H1 (cell line): ENCODE measurements around the gene INVS. TPM values are rescaled to one million over a fixed set of nuclear protein-coding genes. Genes with fewer than 3 reads are reported as not detected.

Experiments used
- CTCF ChIA-PET: fragments of 300-600 bp; sonication (Branson Sonifier 250); formaldehyde crosslinking; loops from one replicate; lab custom pipeline; 2021; ENCODE audit not compliant: partially characterized antibody; lab: Charles Lee
- POLR2A ChIA-PET: fragments of 300-600 bp; sonication (Branson Sonifier 250); formaldehyde crosslinking; loops from one replicate; lab custom pipeline; 2021; ENCODE audit warnings: inconsistent platforms; ENCODE audit not compliant: partially characterized antibody; lab: Charles Lee
- DNase-seq, 2 experiments: peaks; one replicate each; pipeline versions ENCODE4 v3.0.0 to v3.0.0-alpha.2; 2010 to 2022; ENCODE audit warnings: low spot score in 2 of 2, low read depth in 1 of 2, mixed read lengths in 1 of 2
- FAIRE-seq: peaks from 2 replicates; lab custom pipeline; 2011; peaks lifted over from hg19 to GRCh38; lab: Jason Lieb, UNC
- H2AFZ ChIP-seq: 2 replicates; pipeline ENCODE4 v1.8.1; 2012; ENCODE audit warnings: low read length, inconsistent platforms
- H2AK5ac ChIP-seq: 2 replicates; pipeline ENCODE4 v1.6.1; 2013; ENCODE audit warnings: low read depth, low read length
- H2BK120ac ChIP-seq: replicated peaks from 2 replicates; pipeline ENCODE3; 2013; ENCODE audit warnings: low read depth, low read length, inconsistent platforms
- H2BK12ac ChIP-seq: 2 replicates; pipeline ENCODE4 v1.6.1; 2013; ENCODE audit warnings: low read depth, low read length
- H2BK15ac ChIP-seq: 2 replicates; pipeline ENCODE4 v1.6.1; 2013; ENCODE audit warnings: low read length
- H2BK20ac ChIP-seq: 2 replicates; pipeline ENCODE4 v1.6.1; 2013; ENCODE audit warnings: low read length
- H2BK5ac ChIP-seq: 2 replicates; pipeline ENCODE4 v1.6.1; 2013; ENCODE audit warnings: low read depth, low read length
- H3K14ac ChIP-seq: 2 replicates; pipeline ENCODE4 v1.6.1; 2013; ENCODE audit warnings: inconsistent platforms; ENCODE audit not compliant: insufficient read length
- H3K18ac ChIP-seq: 2 replicates; pipeline ENCODE4 v1.6.1; 2013; ENCODE audit warnings: low read length; ENCODE audit errors: extremely low read depth
- H3K23ac ChIP-seq: 2 replicates; pipeline ENCODE4 v1.6.1; 2013; ENCODE audit warnings: inconsistent platforms; ENCODE audit not compliant: insufficient read length
- H3K23me2 ChIP-seq: 2 replicates; pipeline ENCODE4 v1.6.1; 2013; ENCODE audit warnings: low read depth, low read length
- H3K27ac ChIP-seq: 2 replicates; pipeline ENCODE4 v1.6.1; 2011; ENCODE audit warnings: low read depth, low read length, inconsistent platforms
- H3K27me3 ChIP-seq, 4 experiments: replicated peaks in 1 of 4; 1 replicate in 1 of 4; 2 replicates in 3 of 4; pipeline versions ENCODE4 v1.6.1 to v1.8.1; 2011 to 2013; ENCODE audit warnings: low read length in 3 of 4, mild to moderate bottlenecking in 3 of 4, inconsistent platforms in 2 of 4, mixed read lengths in 2 of 4, moderate library complexity in 1 of 4; ENCODE audit not compliant: control insufficient read depth in 3 of 4, insufficient read depth in 3 of 4; ENCODE audit errors: extremely low read depth in 1 of 4
- H3K36me3 ChIP-seq, 4 experiments: 2 replicates each; pipeline versions ENCODE4 v1.6.1 to v1.8.1; 2011 to 2013; ENCODE audit warnings: mild to moderate bottlenecking in 4 of 4, low read length in 3 of 4, moderate library complexity in 2 of 4, control low read depth in 1 of 4, inconsistent platforms in 1 of 4; ENCODE audit not compliant: insufficient read depth in 4 of 4, control insufficient read depth in 2 of 4
- H3K4ac ChIP-seq: replicated peaks from 2 replicates; pipeline ENCODE3; 2013; ENCODE audit warnings: low read length, low read depth, mixed read lengths, inconsistent platforms; ENCODE audit not compliant: insufficient read length
- H3K4me1 ChIP-seq, 4 experiments: replicated peaks in 1 of 4; 1 replicate in 1 of 4; 2 replicates in 3 of 4; pipeline versions ENCODE4 v1.6.1 to v1.8.1; 2011 to 2013; ENCODE audit warnings: low read length in 3 of 4, inconsistent platforms in 2 of 4, mixed read lengths in 1 of 4; ENCODE audit not compliant: insufficient read depth in 4 of 4, control insufficient read depth in 3 of 4
- H3K4me2 ChIP-seq, 2 experiments: 2 replicates each; pipeline versions ENCODE4 v1.6.1 to v1.8.1; 2011 to 2013; ENCODE audit warnings: low read depth in 2 of 2, low read length in 2 of 2, control low read depth in 1 of 2, inconsistent platforms in 1 of 2, mild to moderate bottlenecking in 1 of 2; ENCODE audit not compliant: insufficient read depth in 1 of 2
- H3K4me3 ChIP-seq, 4 experiments: fragments of 200-600, 300-600 bp in 1 of 4; sonication (generic), shearing (Covaris generic), sonication (Bioruptor Twin) in 1 of 4; 2 replicates each; pipeline versions ENCODE4 v1.5.1 to v1.8.1; 2011 to 2016; ENCODE audit warnings: low read length in 4 of 4, low read depth in 3 of 4, control low read depth in 2 of 4, inconsistent platforms in 2 of 4, mild to moderate bottlenecking in 2 of 4, mixed read lengths in 1 of 4, moderate library complexity in 1 of 4; ENCODE audit not compliant: insufficient read depth in 2 of 4; ENCODE audit errors: extremely low read depth in 1 of 4
- H3K56ac ChIP-seq: replicated peaks from 2 replicates; pipeline ENCODE3; 2013; ENCODE audit warnings: low read depth, mild to moderate bottlenecking, mixed read lengths, low read length, inconsistent platforms; ENCODE audit not compliant: insufficient read length
- H3K79me1 ChIP-seq: 2 replicates; pipeline ENCODE4 v1.6.1; 2013; ENCODE audit warnings: low read depth, low read length, control low read depth
- H3K79me2 ChIP-seq, 2 experiments: 2 replicates each; pipeline versions ENCODE4 v1.6.1 to v1.8.1; 2012 to 2013; ENCODE audit warnings: low read length in 2 of 2, mild to moderate bottlenecking in 2 of 2, inconsistent platforms in 1 of 2; ENCODE audit not compliant: insufficient read depth in 2 of 2, control insufficient read depth in 1 of 2
- H3K9ac ChIP-seq, 4 experiments: replicated peaks in 1 of 4; 1 replicate in 1 of 4; 2 replicates in 3 of 4; pipeline versions ENCODE4 v1.6.1 to v1.8.1; 2011 to 2013; ENCODE audit warnings: low read depth in 3 of 4, low read length in 3 of 4, control low read depth in 2 of 4, mild to moderate bottlenecking in 2 of 4, moderate library complexity in 2 of 4, inconsistent platforms in 1 of 4; ENCODE audit errors: extremely low read depth in 1 of 4
- H3K9me3 ChIP-seq, 2 experiments: 2 replicates each; pipeline versions ENCODE4 v1.6.1 to v1.8.1; 2012 to 2013; ENCODE audit warnings: mild to moderate bottlenecking in 2 of 2, moderate library complexity in 2 of 2, control low read depth in 1 of 2, inconsistent platforms in 1 of 2, low read depth in 1 of 2, low read length in 1 of 2, mixed read lengths in 1 of 2; ENCODE audit not compliant: insufficient read depth in 2 of 2
- H4K20me1 ChIP-seq, 2 experiments: replicated peaks in 1 of 2; 2 replicates each; pipeline versions ENCODE3 to v1.8.1; 2011 to 2013; ENCODE audit warnings: inconsistent platforms in 2 of 2, low read length in 2 of 2, mild to moderate bottlenecking in 1 of 2; ENCODE audit not compliant: insufficient read depth in 2 of 2, control insufficient read depth in 1 of 2
- H4K5ac ChIP-seq: 2 replicates; pipeline ENCODE4 v1.6.1; 2013; ENCODE audit warnings: low read length, low read depth, mixed read lengths, inconsistent platforms; ENCODE audit not compliant: insufficient read length
- H4K8ac ChIP-seq: 2 replicates; pipeline ENCODE4 v1.8.0; 2013; ENCODE audit warnings: mild to moderate bottlenecking, moderate library complexity, low read length, inconsistent platforms; ENCODE audit not compliant: insufficient read depth; ENCODE audit errors: extremely low read depth
- H4K91ac ChIP-seq: replicated peaks from 2 replicates; pipeline ENCODE3; 2013; ENCODE audit warnings: low read length, mixed read lengths, inconsistent platforms; ENCODE audit not compliant: insufficient read length
- KDM1A ChIP-seq: fragments of 200-600, 300-600 bp; sonication (generic); IDR thresholded peaks from 2 replicates; pipeline ENCODE4 v1.7.1; 2016; ENCODE audit warnings: mild to moderate bottlenecking, low read length, borderline replicate concordance
- WGBS, 2 experiments: shearing (Covaris generic) in 1 of 2; methylation state at CpG; one replicate each; pipeline versions ENCODE4 v1.1.6 to v1.1.7; 2013 to 2015; ENCODE audit warnings: low lambda C conversion rate in 2 of 2, mixed read lengths in 2 of 2, inconsistent platforms in 1 of 2, low coverage in 1 of 2, missing lambda C conversion rate in 1 of 2; ENCODE audit not compliant: insufficient replicate concordance in 2 of 2, insufficient coverage in 1 of 2, insufficient read length in 1 of 2; ENCODE audit errors: extremely low coverage in 1 of 2, missing lambda C conversion rate in 1 of 2; 5-methylcytosine and 5-hydroxymethylcytosine counted together
- polyA plus RNA-seq, 7 experiments: library from polyadenylated mRNA; depleted of rRNA in 3 of 7; stranded (reverse) in 5 of 7; unstranded in 2 of 7; fragments of >200 nt in 5 of 7; fragments of 200-250 nt in 2 of 7; gene quantifications; 1 replicate in 5 of 7; 2 replicates in 1 of 7; 4 replicates in 1 of 7; pipeline versions ENCODE4 v1.2.1 to v1.2.3, GENCODE V29; 2011 to 2013; ENCODE audit warnings: missing spikeins in 2 of 7, mixed read lengths in 2 of 7
- total RNA-seq: library from RNA; stranded (reverse); fragmentation: NEBNext Ultra II Directional; extraction: Animal tissue kit (Norgen Biotek cat#: 25700); gene quantifications from 2 replicates; pipeline ENCODE4 v1.2.1, GENCODE V29; 2021

INVS gene
- total and polyA plus RNA-seq, 2 of the 8 experiments (the other 6 are each of a cell fraction or from before 2014, with no cell fraction given) = 4.1 to 6.9 TPM

GRCh38 chr9:100298378-100298777, 199.3 kb downstream of the INVS start:
- 90% methylated on average over 3 of the region's 3 CpGs; no CpG with 5 or more reads in 1 of the 2 experiments for WGBS, 2 experiments
- no peaks in the 10 kb centered on the region for H3K9me3 ChIP-seq
- H4K91ac ChIP-seq = no peak overlapping the region
- peaks cover 0 to 43% (median 19%) of the 10 kb centered on the region in 4 experiments for H3K36me3 ChIP-seq
- no peak overlapping the region for H3K56ac ChIP-seq
- H3K4me1 ChIP-seq = no peaks in the 10 kb centered on the region
- peaks cover 6 to 13% of the 10 kb centered on the region in 2 experiments for H4K20me1 ChIP-seq
- H3K23me2 ChIP-seq = peaks cover 2% of the 10 kb centered on the region; the same call in 1 of the 2 replicates
- DNase-seq = no peak
- ChIA-PET CTCF (interaction anchor here (0.7 kb wide), 2 partner anchors 15 to 52 kb away, joined by 3 read pairs; no protein-coding TSS in a partner anchor), POLR2A (interaction anchor here (0.6 kb wide), 1 partner anchor 152 kb away, joined by 6 read pairs; no protein-coding TSS in a partner anchor)
- H4K5ac ChIP-seq = no peak overlapping the region
- H3K14ac ChIP-seq = no peak overlapping the region
- H3K4me3 ChIP-seq = no peak overlapping the region
- H2BK20ac ChIP-seq = no peak overlapping the region
- no peak overlapping the region for H3K27ac ChIP-seq
- H2BK5ac ChIP-seq = no peak overlapping the region
- no peaks in the 10 kb centered on the region for H3K79me2 ChIP-seq
- H3K4me2 ChIP-seq = no peak overlapping the region
- H2BK120ac ChIP-seq = no peak overlapping the region
- H2BK15ac ChIP-seq = no peak overlapping the region
- H2AFZ ChIP-seq = no peak overlapping the region
- no peak overlapping the region for H3K18ac ChIP-seq
- no peak overlapping the region for H3K9ac ChIP-seq
- FAIRE-seq = no peak
- no peaks in the 10 kb centered on the region for H3K27me3 ChIP-seq
- H2AK5ac ChIP-seq = no peak overlapping the region
- no peaks in the 10 kb centered on the region for H3K79me1 ChIP-seq
- no peak overlapping the region for H3K4ac ChIP-seq
- no peak overlapping the region for H2BK12ac ChIP-seq
- no peak for TF ChIP-seq KDM1A
- H4K8ac ChIP-seq = no peak overlapping the region
- no peak overlapping the region for H3K23ac ChIP-seq
